Stimulated activated CD4-positive, alpha-beta T cell treated with anti-CD3 and anti-CD28 coated beads, TNF-alpha, amount 100 ng/mL, for 24 hours (primary cell): ENCODE results near the gene UBXN10.
"Not testable (repeated sequence)": the region's sequence is repeated elsewhere in the genome, so short reads cannot be mapped to it uniquely, and the experiment has no call there.

Experiments used
- DNase-seq, 3 experiments: peaks; one replicate each; pipeline ENCODE4 v3.0.0-alpha.2; 2020; ENCODE audit warnings: low read depth in 3 of 3

The UBXN10 gene

DNA sequence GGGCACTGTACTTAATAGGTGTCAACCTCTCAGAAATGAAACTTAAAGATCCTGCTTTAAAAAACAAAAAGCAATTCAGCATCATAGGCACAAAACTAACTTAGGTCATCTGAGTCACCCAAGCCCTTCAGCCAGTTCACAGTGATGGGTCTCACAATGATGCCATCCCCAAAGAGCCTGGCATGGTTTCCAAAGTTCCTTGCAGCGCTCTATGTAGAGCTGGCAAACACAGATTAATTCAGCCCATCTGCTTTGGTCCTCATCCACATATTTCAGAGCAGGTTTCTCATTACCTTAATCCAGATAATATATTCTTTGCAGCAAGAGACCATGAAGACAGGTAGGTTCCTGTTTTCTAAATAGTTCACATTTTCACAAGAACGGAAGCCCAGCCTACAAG, 15.1 kb downstream of the UBXN10 start:
- no peak for DNase-seq

- no peak for DNase-seq
Measured at GRCh38 chr1:20202166-20202565, 16.3 kb downstream of the UBXN10 start.

DNA sequence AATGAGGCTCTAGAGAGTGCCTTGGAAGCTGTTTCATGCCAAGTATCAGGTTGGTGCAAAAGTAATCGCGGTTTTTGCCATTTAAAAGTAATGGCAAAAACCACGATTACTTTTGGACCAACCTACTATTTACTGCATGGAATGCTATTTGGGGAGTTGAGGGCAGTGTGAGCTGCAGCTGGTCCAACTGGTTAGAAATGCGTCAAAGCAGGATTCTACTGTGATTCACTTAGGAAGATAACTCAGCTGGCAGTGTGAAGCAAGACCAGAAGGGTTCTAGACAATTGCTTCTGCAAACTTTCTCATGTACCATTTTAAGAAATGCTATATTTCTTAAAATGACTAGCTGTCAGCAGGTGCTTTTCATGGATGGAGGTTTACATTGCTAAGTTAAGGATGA, 21.6 kb downstream of the UBXN10 start:
- DNase-seq = no peak

DNA sequence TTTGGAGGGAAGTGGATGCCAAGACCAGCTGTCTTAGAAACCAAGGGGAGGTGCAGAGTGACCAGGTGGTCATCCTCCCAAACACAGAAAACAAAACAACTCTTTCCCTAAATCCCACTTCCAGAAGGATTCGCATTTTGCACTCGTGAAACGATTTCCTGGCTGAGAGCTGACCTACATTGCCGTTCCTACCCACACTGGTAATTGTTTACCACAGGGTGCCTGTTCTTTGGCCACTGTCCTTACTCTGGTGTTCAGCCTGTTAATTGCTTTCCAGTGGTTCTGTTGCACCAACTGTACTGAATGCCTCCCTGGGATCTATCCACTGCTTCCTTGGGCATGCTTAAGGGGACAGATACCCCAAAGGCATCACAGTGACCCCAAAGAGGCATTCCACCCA, 23.6 kb downstream of the UBXN10 start:
- no peak for DNase-seq

- DNase-seq = no peak
Measured at GRCh38 chr1:20210736-20211460, 25.0 kb downstream of the UBXN10 start.

GRCh38 chr1:20211511-20211931, 25.6 kb downstream of the UBXN10 start:
- no peak for DNase-seq

DNA sequence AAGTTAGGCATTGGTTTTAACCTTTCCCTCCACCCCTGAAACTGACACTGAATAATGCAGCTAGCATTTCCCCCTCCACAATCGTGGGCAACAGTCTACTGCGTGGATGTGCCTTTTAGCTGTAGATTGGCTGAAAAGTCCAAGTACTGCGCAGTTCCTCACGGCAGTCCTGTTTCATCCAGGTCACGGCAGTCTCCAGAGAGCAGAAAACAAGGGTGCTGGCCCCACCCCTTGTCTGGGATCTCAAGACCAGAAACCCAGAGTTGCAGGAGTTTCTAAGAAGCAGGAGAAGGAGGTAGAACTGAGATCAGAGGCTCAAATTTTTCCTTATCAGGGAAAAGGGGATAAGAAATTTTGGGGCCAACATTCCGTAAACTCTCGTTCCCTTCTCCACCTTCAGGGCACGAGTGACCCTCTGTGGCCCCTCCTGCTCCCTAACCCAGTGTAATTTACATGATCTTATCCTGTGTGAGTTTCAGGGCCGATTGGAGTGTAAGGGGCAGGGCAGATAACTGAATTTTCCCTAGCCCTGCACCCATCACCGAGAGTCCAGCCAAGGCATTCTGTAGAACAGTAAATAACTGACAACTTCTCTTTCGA, 26.3 kb downstream of the UBXN10 start:
- DNase-seq = no peak

- DNase-seq = peak in 2 of 3 experiments; percentile 14 to 43
Measured at GRCh38 chr1:20212685-20213331, 26.9 kb downstream of the UBXN10 start.

DNA sequence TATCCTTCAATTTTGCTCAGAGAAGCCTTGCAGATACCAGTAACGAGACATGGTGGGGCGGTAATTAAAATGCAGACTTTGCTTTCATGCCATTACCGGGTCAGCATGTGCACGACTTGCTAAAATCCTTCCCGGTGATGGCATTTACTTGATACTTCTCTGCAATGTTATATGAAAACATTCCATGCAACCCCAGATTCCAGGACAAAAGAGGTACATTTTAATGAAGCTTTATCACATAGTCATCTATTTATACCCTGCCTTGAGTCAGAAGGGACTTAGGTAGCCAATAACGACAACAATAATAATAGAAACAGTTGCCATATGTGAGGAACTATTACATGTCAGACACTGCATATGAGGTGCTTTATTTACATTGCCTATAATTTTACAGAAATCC, 29.8 kb downstream of the UBXN10 start:
- DNase-seq = no peak

DNA sequence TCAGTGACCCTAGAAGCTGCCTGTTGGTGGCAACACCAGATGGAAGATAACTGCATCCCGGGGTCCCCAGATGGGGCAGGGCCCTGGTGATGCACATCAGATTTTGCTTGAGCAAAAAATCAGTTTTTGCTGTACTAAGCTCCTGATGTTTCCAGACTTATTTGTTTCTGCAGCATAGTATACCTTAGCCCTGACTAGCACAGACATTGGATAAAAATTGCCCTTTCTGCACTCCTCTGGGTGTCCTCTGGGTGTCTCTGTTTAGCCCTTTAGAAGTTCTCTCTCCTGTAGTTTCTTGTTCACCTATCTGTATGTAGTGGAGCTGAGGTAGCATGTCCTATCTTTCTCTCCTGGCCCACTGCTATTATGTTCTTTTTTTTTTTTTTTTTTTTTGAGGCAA, 30.7 kb downstream of the UBXN10 start:
- no peak for DNase-seq

DNA sequence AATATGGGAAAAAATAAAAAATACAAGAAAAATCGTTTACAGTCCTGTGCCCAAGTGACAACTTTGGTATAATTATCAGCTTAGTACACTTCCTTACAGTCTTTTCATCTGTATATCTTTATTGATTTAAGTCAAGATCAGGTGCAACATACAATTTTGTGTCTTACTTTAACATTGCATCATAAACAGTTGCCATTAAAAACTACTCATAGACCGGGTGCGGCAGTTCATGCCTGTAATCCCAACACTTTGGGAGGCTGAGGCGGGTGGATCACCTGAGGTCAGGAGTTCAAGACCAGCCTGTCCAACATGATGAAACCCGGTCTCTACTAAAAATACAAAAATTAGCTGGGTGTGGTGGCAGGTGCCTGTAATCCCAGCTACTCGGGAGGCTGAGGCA, 33.2 kb downstream of the UBXN10 start:
- not testable (repeated sequence) for DNase-seq

- DNase-seq = no peak
Measured at GRCh38 chr1:20220036-20220435, 34.1 kb downstream of the UBXN10 start.

- no peak for DNase-seq
Measured at GRCh38 chr1:20223106-20223505, 37.2 kb downstream of the UBXN10 start.

- DNase-seq = no peak
Measured at GRCh38 chr1:20223551-20224419, 37.9 kb downstream of the UBXN10 start.

- DNase-seq = no peak
Measured at GRCh38 chr1:20224546-20224945, 38.6 kb downstream of the UBXN10 start.

DNA sequence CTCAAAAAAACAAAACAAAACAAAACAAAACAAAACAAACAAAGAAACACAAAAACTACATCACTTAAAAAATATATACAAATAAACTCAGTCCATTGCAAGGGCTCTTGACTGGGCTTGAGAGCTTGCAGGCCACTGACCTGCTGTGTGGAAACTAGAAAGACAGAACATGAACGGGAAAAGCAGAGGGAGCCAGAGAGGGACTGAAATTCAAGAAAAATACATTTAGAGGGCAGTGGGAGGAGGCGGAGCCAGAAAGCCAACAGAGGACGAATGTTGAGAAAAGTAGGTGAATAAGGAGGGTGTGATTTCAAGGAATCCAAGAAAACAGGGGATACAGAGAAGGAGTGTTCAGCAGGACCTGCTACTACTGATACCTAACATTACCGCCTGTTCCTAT, 41.8 kb downstream of the UBXN10 start:
- no peak for DNase-seq

- no peak for DNase-seq
Measured at GRCh38 chr1:20228314-20228825, 42.5 kb downstream of the UBXN10 start.

- DNase-seq = no peak
Measured at GRCh38 chr1:20229171-20229570, 43.3 kb downstream of the UBXN10 start.

DNA sequence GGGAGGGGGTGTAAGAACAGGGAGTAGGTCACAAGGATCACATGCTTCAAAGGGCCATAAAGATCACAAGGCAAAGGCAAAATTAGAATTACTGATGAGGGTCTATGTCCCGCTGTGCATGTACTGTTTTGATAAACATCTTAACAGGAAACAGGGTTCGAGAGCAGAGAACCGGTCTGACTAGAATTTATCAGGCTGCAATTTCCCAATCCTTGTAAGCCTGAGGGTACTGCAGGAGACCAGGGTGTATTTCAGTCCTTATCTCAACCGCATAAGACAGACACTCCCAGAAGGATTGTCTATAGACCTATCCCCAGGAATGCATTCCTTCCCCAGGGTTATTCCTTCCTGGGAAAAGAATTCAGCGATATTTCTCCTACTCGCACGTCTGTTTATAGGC, 46.7 kb downstream of the UBXN10 start:
- DNase-seq = not testable (repeated sequence)

DNA sequence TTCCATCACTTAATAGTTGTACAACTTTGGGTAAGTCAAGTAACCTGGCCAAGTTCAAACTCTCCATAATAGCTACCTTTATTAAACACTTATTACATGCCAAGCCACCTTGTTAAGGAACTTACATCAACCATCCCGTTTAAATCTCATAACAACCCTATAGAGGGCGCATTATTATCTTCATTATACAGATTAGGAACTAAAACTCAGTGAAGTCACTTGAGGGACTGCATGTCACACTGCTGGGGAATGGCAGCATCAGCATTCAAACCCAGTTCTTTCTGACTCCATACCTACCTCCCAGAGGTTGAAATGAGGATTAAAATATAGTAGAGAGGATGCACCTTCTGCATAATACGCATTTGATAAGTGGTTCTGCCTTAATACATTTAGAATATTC, 47.5 kb downstream of the UBXN10 start:
- DNase-seq = no peak

- DNase-seq = no peak
Measured at GRCh38 chr1:20233866-20234265, 48.0 kb downstream of the UBXN10 start.
